PFSK-1 (cell line): ENCODE data around the gene C1orf35.

Source experiments
- FOXP2 ChIP-seq: optimal IDR thresholded peaks from 2 replicates; pipeline ENCODE3; 2011; ENCODE audit warnings: borderline replicate concordance, control low read depth, inconsistent platforms; ENCODE audit not compliant: insufficient read depth; ENCODE audit errors: extremely low read length, extremely low read depth
- POLR2AphosphoS5 ChIP-seq: IDR thresholded peaks from 2 replicates; pipeline ENCODE4 v1.6.1; 2012; ENCODE audit warnings: low read depth, mild to moderate bottlenecking, control low read depth, low read length, moderate library complexity
- REST ChIP-seq, 2 experiments: IDR thresholded peaks; 2 replicates each; pipeline versions ENCODE4 v1.6.1 to v1.8.0; 2011 to 2012; ENCODE audit warnings: low read depth in 2 of 2, low read length in 2 of 2, control low read depth in 1 of 2, inconsistent platforms in 1 of 2, mild to moderate bottlenecking in 1 of 2, moderate library complexity in 1 of 2; ENCODE audit not compliant: insufficient read depth in 1 of 2
- SIN3A ChIP-seq: IDR thresholded peaks from 2 replicates; pipeline ENCODE4 v1.6.1; 2012; ENCODE audit warnings: mild to moderate bottlenecking, low read length, moderate library complexity, borderline replicate concordance; ENCODE audit not compliant: insufficient read depth
- TAF1 ChIP-seq: IDR thresholded peaks from 2 replicates; pipeline ENCODE4 v1.6.1; 2012; ENCODE audit warnings: low read length, control low read depth, borderline replicate concordance; ENCODE audit not compliant: insufficient read depth

The C1orf35 gene

GRCh38 chr1:228107636-228108035 is 4.5 kb upstream of the C1orf35 start:
- no peak for TF ChIP-seq TAF1

DNA sequence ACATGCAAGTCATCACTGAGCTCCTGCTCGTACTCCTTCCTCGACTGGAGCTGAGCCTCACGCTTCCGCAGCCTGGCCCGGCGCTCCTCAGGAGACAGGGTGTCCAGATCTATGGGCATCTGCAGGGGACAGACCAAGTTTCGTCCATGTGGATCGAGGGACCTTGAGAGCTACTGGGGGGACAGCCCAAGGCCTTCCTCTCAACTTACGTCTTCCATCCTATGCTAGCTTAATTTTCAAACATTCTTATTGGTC is 3.6 kb upstream of the C1orf35 start:
- TF ChIP-seq TAF1: no peak
- no peak for TF ChIP-seq POLR2AphosphoS5
- TF ChIP-seq FOXP2: no peak
- no peak for TF ChIP-seq REST (IDR thresholded peaks at IDR 0.05; ENCODE audit: insufficient read depth in 1 of 2, low read depth in 2 of 2, low read length in 2 of 2)
- TF ChIP-seq SIN3A: no peak

GRCh38 chr1:228105996-228106799 is 3.1 kb upstream of the C1orf35 start:
- TF ChIP-seq SIN3A (no peak), FOXP2 (no peak), REST (IDR thresholded peaks at IDR 0.05; ENCODE audit: insufficient read depth in 1 of 2, low read depth in 2 of 2, low read length in 2 of 2) (no peak), TAF1 (no peak), POLR2AphosphoS5 (no peak)

DNA sequence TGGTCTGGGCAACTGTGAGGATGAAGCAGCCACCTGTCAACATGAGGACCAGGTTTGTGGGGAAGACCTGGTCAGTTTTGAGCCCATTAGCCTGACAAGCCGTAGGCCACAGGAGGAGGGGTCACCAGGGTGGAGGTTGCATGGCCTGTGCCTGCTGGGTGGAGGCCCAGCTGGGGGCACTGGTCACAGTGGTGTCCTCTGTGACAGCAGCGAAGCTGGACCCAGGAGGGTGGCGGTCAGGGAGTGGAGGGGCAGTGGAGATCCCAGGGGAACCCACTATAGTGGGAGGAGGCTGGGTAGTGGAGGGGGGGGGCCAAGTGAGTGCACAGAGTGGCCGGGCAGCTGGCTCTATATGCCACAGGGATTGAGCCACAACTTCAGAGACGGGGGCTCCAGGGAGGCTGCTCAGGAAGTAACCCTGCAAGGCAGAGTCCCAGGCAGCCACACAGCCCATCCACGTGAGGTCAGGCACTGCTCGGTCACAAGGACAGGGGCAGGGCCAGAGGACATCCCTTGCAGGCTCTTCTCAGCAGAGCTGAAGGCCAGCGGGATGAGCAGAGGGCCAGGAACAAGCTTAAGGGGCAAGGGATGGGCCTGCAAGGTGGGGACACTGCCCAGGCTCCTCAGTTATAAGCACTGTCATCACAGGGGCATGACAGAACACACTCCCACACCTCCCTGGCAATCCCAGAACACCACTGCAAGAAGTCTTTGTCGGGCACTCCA is 2.3 kb upstream of the C1orf35 start:
- TF ChIP-seq TAF1: no peak
- no peak for TF ChIP-seq SIN3A
- no peak for TF ChIP-seq FOXP2
- 0 out of 2 replicates have a peak, but pooled peaks have one; percentile 31 for TF ChIP-seq POLR2AphosphoS5
- no peak for TF ChIP-seq REST (IDR thresholded peaks at IDR 0.05; ENCODE audit: insufficient read depth in 1 of 2, low read depth in 2 of 2, low read length in 2 of 2)

GRCh38 chr1:228104526-228105269 is 1.6 kb upstream of the C1orf35 start:
- TF ChIP-seq SIN3A: no peak
- no peak for TF ChIP-seq REST (IDR thresholded peaks at IDR 0.05; ENCODE audit: insufficient read depth in 1 of 2, low read depth in 2 of 2, low read length in 2 of 2)
- TF ChIP-seq TAF1: no peak
- no peak for TF ChIP-seq POLR2AphosphoS5
- no peak for TF ChIP-seq FOXP2
